ENCODE results near the gene SERPINA9. TPM values are rescaled to one million over a fixed set of nuclear protein-coding genes. Genes with fewer than 3 reads are reported as not detected.

SERPINA9 gene
- not detected for total RNA-seq

- no peak for TF ChIP-seq CTCF (IDR thresholded peaks at IDR 0.05)
- Histone ChIP-seq H3K4me3 (no peak within 1 kb of the TSS), H3K9ac (ENCODE audit: low read depth in 2 of 2, low read length in 2 of 2) (no peak within 1 kb of the TSS), H3K27ac (no peak within 1 kb of the TSS), H3K9me3 (no peaks in the 10 kb centered on the region), H3K27me3 (no peaks in the 10 kb centered on the region), H3K36me3 (no peaks in the 10 kb centered on the region), H3K4me1 (no peaks in the 10 kb centered on the region)
- no peak for DNase-seq
- intact Hi-C loops (cut with DNase I): no loop called here
Measured at GRCh38 chr14:94476023-94476422, at the start of gene SERPINA9. TSS of gene SERPINA9 (minus strand) at chr14:94476197. CDS start at chr14:94469840, 6,357 bp downstream.

- H3K9me3 ChIP-seq: no peaks in the 10 kb centered on the region
- H3K4me3 ChIP-seq: no peak overlapping the region
- intact Hi-C loops (cut with DNase I): no loop called here
- no peaks in the 10 kb centered on the region for H3K27me3 ChIP-seq
- TF ChIP-seq CTCF (IDR thresholded peaks at IDR 0.05): no peak
- no peak overlapping the region for H3K9ac ChIP-seq (ENCODE audit: low read depth in 2 of 2, low read length in 2 of 2)
- H3K36me3 ChIP-seq: no peaks in the 10 kb centered on the region
- H3K4me1 ChIP-seq: no peaks in the 10 kb centered on the region
- DNase-seq: no peak
- H3K27ac ChIP-seq: no peak overlapping the region
Measured at GRCh38 chr14:94524093-94524492, 48.1 kb upstream of the SERPINA9 start.

GRCh38 chr14:94523265-94523664, 47.3 kb upstream of the SERPINA9 start:
- H3K27me3 ChIP-seq: no peaks in the 10 kb centered on the region
- intact Hi-C loops (cut with DNase I): no loop called here
- no peaks in the 10 kb centered on the region for H3K36me3 ChIP-seq
- no peak for TF ChIP-seq CTCF (IDR thresholded peaks at IDR 0.05)
- no peaks in the 10 kb centered on the region for H3K9me3 ChIP-seq
- no peaks in the 10 kb centered on the region for H3K4me1 ChIP-seq
- DNase-seq: no peak
- no peak overlapping the region for H3K4me3 ChIP-seq
- H3K27ac ChIP-seq: no peak overlapping the region
- no peak overlapping the region for H3K9ac ChIP-seq (ENCODE audit: low read depth in 2 of 2, low read length in 2 of 2)

GRCh38 chr14:94522115-94522724, 46.2 kb upstream of the SERPINA9 start:
- DNase-seq: no peak
- Histone ChIP-seq H3K4me3 (no peak overlapping the region), H3K27ac (no peak overlapping the region), H3K4me1 (no peaks in the 10 kb centered on the region), H3K27me3 (no peaks in the 10 kb centered on the region), H3K36me3 (no peaks in the 10 kb centered on the region), H3K9ac (ENCODE audit: low read depth in 2 of 2, low read length in 2 of 2) (no peak overlapping the region), H3K9me3 (no peaks in the 10 kb centered on the region)
- TF ChIP-seq CTCF (IDR thresholded peaks at IDR 0.05): no peak
- intact Hi-C loops (cut with DNase I): no loop called here

- DNase-seq: no peak
- intact Hi-C loops (cut with DNase I): no loop called here
- H3K4me1 ChIP-seq: no peaks in the 10 kb centered on the region
- no peaks in the 10 kb centered on the region for H3K9me3 ChIP-seq
- TF ChIP-seq CTCF (IDR thresholded peaks at IDR 0.05): no peak
- H3K9ac ChIP-seq (ENCODE audit: low read depth in 2 of 2, low read length in 2 of 2): no peak overlapping the region
- H3K4me3 ChIP-seq: no peak overlapping the region
- H3K36me3 ChIP-seq: no peaks in the 10 kb centered on the region
- no peak overlapping the region for H3K27ac ChIP-seq
- no peaks in the 10 kb centered on the region for H3K27me3 ChIP-seq
Measured at GRCh38 chr14:94521375-94522114, 45.5 kb upstream of the SERPINA9 start.
